GM12873 (cell line): ENCODE measurements around the gene ARHGAP4.

ENCODE experiments used
- TF ChIP-seq, protein P1 (sequence below): IDR thresholded peaks from 2 replicates; pipeline ENCODE4 v1.5.1; 2012; ENCODE audit warnings: low read depth, mild to moderate bottlenecking, moderate library complexity, low read length, control low read depth; ENCODE audit not compliant: insufficient read depth; ENCODE audit errors: missing control alignments

ARHGAP4 gene

DNA sequence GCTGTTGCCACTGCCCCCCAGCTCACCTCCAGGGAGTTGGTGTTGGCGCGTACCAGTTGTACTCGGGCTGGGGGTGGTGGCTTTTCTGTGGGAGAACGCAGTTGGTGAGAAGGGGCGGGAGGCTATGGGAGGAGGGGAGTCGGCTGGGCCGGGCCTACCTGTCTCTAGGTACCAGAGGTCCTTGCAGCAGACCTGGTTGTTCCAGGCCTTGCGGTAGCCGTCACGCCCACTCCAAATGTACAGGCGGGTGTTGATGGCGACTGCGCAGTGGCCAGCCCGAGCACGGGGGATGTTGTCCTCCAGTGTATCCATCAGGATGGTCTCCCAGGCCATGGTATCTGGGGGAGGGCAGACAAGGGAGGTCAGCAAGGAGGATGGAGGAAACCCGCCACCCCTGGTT is 34.0 kb upstream of the ARHGAP4 start:
- TF ChIP-seq, protein P1, sequence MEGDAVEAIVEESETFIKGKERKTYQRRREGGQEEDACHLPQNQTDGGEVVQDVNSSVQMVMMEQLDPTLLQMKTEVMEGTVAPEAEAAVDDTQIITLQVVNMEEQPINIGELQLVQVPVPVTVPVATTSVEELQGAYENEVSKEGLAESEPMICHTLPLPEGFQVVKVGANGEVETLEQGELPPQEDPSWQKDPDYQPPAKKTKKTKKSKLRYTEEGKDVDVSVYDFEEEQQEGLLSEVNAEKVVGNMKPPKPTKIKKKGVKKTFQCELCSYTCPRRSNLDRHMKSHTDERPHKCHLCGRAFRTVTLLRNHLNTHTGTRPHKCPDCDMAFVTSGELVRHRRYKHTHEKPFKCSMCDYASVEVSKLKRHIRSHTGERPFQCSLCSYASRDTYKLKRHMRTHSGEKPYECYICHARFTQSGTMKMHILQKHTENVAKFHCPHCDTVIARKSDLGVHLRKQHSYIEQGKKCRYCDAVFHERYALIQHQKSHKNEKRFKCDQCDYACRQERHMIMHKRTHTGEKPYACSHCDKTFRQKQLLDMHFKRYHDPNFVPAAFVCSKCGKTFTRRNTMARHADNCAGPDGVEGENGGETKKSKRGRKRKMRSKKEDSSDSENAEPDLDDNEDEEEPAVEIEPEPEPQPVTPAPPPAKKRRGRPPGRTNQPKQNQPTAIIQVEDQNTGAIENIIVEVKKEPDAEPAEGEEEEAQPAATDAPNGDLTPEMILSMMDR, result no peak

GRCh38 chrX:153959649-153960048 is 33.6 kb upstream of the ARHGAP4 start:
- TF ChIP-seq, protein P1, result no peak

DNA sequence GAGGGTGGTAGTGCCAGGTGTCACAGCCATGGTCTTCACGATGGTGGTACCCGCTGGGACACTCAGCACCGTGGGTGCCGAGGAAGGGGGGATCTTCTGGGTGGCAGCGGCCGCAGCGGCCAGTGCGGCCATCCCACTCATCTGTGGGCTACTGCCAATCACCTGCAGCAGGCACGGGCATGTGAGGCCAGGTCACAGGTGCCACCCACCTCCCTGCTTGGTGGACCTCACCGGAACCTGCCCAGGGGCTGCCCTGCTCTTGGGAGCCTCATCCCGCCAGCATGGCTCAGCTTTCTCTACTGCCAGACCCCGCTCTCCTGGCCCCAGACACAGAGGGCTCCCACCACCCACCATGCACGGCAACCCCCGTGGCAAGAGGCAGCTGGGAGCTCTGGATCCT is 32.5 kb upstream of the ARHGAP4 start:
- TF ChIP-seq, protein P1, result no peak

GRCh38 chrX:153957224-153957623 is 31.2 kb upstream of the ARHGAP4 start:
- TF ChIP-seq, protein P1, result no peak

DNA sequence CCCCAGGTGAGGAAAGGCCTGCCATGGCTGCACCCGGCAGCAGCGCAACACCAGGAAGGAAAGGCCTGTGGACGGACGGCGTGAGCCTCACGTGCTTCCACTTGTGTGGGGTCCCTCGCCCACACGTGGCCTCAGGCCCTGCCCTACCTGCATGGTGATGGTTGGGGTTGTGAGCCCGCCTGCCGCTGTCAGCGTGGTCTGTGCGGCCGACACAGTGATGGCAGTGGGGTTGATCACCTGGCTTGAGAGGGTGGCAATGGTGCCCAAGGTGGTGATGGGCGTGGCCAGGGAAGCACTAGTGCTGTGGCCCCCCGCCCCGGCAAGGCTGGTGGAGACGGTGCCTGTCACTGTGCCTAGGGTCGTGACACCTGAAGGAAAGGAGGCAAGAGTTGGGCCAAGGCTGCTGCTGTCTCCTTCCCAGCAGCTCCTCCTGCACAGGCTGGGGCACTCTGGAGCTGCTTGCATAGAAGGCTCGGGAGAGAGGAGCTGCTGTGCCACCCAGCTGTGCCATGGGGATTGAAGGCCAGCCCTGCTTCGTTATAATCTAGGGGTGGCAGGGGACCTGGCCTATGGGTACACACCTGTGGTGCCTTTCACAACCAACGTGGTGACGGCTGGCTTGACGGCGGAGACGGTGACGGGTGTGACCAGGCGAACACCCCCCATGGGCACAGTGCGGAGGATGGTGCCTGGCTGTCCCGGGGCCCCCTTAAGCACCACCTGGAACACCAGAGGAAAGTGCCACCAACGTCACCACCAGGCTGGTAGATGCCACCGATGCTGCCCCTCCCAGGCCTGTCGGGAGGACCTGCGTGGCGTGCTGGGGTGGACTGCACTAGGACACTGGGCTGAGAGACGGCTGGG is 30.2 kb upstream of the ARHGAP4 start:
- TF ChIP-seq, protein P1, result no peak

DNA sequence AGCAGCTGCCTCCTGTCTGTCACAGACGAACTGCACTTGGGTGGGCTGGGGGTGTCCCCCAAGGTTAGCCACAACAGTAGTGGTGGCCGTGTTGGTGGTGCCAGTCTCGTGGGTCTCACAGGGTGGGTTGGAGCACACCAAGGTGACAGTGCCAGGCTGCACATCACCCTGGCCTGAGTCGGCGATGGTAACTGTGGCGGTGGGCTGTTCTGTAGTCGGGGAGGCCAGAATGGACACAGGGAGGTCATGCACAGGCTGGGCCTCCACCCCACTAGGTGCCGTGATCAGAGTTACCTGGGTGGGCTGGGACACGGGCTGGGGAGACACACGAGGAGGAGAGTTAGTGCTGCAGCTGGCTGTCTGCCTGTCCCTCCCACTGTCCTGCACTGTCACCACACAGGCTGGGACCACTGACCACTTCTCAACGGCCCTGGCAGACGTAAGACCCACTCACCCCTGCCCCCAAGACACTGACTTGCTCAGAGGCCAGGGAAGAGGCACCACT is 29.2 kb upstream of the ARHGAP4 start:
- TF ChIP-seq, protein P1, result no peak

DNA sequence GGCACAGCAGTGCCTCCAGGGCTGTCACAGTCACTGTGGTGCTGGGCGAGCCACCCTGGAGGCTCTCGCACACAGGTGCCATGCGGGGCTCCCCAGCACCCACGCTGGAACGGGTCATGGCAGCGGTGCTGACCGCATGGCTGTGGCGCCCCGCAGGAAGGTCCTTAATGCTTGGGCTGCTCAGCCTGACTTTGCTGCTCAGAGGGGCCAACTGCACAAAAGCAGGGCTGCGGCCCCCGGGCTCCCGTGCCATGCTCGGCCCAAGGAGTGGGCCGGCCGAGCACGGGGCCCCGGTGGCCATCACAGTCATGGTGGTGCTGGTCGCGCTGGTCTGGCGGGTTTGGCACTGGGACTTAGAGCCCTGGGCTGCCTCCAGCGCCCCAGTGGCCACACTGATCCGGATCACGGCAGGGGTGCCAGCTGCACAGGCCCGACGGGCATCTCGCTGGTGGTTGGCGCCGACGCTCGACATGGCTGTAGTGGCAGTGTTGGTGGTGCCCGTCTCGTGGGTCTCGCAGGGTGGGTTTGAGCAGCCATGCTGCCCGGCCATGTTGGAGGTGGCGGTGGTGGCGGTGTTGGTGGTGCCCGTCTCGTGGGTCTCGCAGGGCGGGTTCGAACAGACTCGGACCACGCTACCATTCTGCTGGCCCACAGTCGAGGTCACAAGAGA is 28.6 kb upstream of the ARHGAP4 start:
- TF ChIP-seq, protein P1, result no peak
